ENCODE measurements around the gene NASP. TPM values are rescaled to one million over a fixed set of nuclear protein-coding genes. Genes with fewer than 3 reads are reported as not detected.
A peak's percentile ranks its signal among the peaks of the same experiment; 100 is the strongest.

The NASP gene
- total and polyA plus RNA-seq, 2 of the 13 experiments (the other 11 are each of a cell fraction or from before 2014, with no cell fraction given): 132 to 256 TPM

GRCh38 chr1:45583666-45584350 lies at the start of gene NASP (continued):
- TF ChIP-seq REPIN1 (CRISPR knock-in tag; IDR thresholded peaks at IDR 0.05; ENCODE audit: borderline replicate concordance, low read depth): 0 out of 2 replicates have a peak, but pooled peaks have one; percentile 27
- 0 out of 2 replicates have a peak, but pooled peaks have one; percentile 22 for TF ChIP-seq E2F1 (CRISPR knock-in tag; IDR thresholded peaks at IDR 0.05)
- peak; percentile 84 for TF ChIP-seq REL (CRISPR knock-in tag; conservative IDR thresholded peaks at IDR 0.05)
- TF ChIP-seq ZNF598 (CRISPR knock-in tag; IDR thresholded peaks at IDR 0.05; ENCODE audit: borderline replicate concordance): no peak
- TF ChIP-seq SP140L (CRISPR knock-in tag; IDR thresholded peaks at IDR 0.05; ENCODE audit: borderline replicate concordance): no peak; the same call in 1 of the 2 replicates
- no peak for TF ChIP-seq ATF3 (CRISPR knock-in tag; IDR thresholded peaks at IDR 0.05)
- TF ChIP-seq FOXM1 (CRISPR knock-in tag; IDR thresholded peaks at IDR 0.05): no peak
- no peak for TF ChIP-seq ELF3 (CRISPR knock-in tag; IDR thresholded peaks at IDR 0.05)
- peak; percentile 87; the same call in 1 of the 2 replicates for TF ChIP-seq ZNF670 (CRISPR knock-in tag; IDR thresholded peaks at IDR 0.05; ENCODE audit: borderline replicate concordance)
- 0 out of 2 replicates have a peak, but pooled peaks have one; percentile 10 for TF ChIP-seq RARA (CRISPR knock-in tag; IDR thresholded peaks at IDR 0.05)
- no peak for TF ChIP-seq ARID3A (IDR thresholded peaks at IDR 0.05; ENCODE audit: low read depth, low read length)
- peak; percentile 98 for TF ChIP-seq SRY (CRISPR knock-in tag; IDR thresholded peaks at IDR 0.05)
- TF ChIP-seq NFE2L1 (CRISPR knock-in tag; IDR thresholded peaks at IDR 0.05; ENCODE audit: borderline replicate concordance): no peak
- TF ChIP-seq PAXIP1 (CRISPR knock-in tag; conservative IDR thresholded peaks at IDR 0.05): 0 out of 2 replicates have a peak, but pooled peaks have one; percentile 19
- TF ChIP-seq HHEX (CRISPR knock-in tag; IDR thresholded peaks at IDR 0.05): no peak
- TF ChIP-seq FOXK1 (CRISPR knock-in tag; IDR thresholded peaks at IDR 0.05; ENCODE audit: borderline replicate concordance, low read depth): peak; percentile 27; the same call in 1 of the 2 replicates
- TF ChIP-seq ZNF513 (CRISPR knock-in tag; conservative IDR thresholded peaks at IDR 0.05): peak; percentile 64; the same call in 1 of the 2 replicates
- 0 out of 2 replicates have a peak, but pooled peaks have one; percentile 49 for TF ChIP-seq ZNF280B (CRISPR knock-in tag; IDR thresholded peaks at IDR 0.05; ENCODE audit: borderline replicate concordance)
- TF ChIP-seq RNF2 (conservative IDR thresholded peaks at IDR 0.05; ENCODE audit: low read depth): no peak

Data from HepG2 (cell line).